Activated gamma-delta T cell treated with anti-CD3 and anti-CD28 coated beads, Interleukin-2, amount 50 U/mL, for 16 hours (primary cell): ENCODE data around the gene SORCS3.

Source experiments
- DNase-seq: peaks from one replicate; pipeline ENCODE4 v3.0.0-alpha.2; 2020; ENCODE audit warnings: low read depth

The SORCS3 gene

DNA sequence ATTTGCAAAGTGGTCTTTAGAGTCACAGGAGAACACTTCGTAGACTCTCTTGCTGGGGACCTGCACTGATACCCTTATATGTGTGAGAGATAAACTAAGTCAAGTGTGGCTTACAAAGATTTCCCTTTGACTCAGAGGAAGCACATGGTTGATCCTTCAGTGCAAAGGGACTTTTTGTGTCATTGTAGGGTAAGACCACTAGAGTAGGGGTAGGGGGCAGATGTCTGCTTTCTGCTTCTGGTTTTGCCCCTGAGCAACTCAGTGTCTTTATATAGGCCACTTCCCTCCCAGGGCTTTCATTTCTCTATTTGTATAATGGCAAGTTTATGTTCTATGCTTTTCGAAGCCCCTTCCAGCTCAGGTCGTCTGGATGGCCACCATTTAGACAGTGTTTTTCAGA lies 281.7 kb downstream of the SORCS3 start:
- DNase-seq, result no peak

DNA sequence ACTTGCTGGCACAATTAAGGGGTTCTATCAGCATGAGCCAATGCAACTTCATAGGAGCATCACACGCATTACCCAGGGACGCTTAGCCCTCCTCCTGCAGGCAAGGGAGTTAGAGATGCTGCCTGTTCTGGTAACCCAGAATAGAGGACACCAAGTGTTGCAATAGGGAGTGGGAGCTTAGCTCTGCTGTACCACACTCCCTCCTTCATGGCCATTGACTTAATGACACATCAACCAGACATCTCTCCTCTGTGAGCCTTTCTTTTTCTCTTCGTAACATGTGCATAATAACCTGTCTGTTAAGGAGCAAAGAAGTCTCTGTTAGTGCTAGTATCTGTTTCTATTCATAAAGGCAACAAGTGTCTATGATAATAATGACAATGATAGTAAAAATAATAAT lies 282.4 kb downstream of the SORCS3 start:
- no peak for DNase-seq

DNA sequence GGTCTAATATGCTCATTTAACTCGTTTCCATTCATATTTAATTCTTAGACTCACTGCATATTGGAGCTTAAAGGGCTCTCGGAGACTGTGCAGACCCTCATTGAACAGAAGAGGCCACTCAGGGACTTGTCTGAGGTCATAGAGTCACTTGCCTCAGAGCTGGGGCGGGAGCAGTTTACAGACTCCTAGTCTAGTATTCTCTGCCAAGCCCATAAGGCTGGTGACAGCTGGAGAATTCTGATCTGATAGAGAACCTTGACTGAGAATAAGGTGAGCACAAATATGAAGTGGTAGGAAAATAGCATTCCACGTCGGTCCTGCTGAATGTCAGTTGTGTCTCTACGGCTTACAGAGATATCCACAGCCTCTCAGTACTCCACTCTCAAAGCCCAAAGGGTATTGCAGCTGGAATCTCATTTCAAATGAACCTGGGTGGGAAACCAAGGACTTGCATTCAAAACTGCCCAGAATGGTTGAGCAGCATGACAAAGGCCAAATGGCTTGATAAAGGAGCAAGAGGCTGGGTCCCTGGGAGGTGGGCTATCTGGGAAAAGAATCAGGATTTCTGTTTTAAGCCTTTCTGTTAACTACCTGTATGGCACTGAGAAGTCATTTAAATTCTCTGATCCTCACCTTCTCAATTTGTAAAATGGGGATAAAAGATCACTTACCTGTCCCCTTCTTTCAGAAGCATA lies 283.2 kb downstream of the SORCS3 start:
- no peak for DNase-seq

DNA sequence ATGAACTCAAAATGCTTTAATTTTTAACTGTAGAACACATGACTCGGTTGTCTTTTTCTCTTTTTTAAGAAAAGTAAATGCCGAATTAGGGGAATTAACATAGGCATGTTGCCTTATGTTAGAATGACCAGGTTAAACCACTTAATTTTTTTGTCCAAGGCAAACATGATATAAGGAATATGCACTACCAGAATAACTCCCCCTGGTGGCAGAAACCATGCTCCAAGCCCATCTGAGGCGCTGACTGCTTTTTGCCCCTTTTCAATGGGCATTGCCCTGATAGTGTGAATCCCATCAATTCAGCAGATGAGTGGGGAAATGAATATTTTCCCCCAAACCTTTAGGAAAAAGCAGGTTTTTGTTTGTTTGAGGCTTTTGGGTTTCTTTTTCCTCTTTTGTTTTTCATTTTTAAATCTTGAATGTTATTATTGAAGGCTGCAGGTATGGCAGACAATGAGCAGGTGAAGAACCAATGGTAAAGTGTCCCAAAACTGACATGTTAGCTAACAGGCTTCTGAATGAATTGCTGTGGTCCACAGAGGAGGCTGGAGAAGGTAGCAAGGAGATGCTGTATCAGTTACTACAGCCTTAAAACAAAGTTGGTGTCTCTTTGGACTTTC lies 284.3 kb downstream of the SORCS3 start:
- no peak for DNase-seq

DNA sequence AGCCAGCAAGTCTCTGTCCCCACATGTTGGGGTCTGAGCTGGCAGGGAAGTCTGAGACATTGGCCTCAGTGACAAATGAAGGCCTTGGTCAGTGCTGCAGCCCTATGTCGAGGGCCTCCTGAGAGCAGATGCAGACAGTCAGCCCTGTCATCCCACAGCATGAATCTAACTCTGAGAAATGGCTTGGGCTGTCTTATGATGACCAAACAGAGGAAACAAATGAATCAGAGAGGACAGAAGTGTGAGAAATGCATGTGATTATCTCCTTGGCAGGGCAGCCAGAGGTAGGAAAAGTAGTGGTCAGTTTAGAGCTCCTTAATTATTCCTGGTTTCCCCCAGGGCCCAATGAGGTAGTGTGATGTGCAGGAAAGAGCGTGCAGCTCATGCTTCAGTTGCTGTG lies 287.6 kb downstream of the SORCS3 start:
- no peak for DNase-seq

DNA sequence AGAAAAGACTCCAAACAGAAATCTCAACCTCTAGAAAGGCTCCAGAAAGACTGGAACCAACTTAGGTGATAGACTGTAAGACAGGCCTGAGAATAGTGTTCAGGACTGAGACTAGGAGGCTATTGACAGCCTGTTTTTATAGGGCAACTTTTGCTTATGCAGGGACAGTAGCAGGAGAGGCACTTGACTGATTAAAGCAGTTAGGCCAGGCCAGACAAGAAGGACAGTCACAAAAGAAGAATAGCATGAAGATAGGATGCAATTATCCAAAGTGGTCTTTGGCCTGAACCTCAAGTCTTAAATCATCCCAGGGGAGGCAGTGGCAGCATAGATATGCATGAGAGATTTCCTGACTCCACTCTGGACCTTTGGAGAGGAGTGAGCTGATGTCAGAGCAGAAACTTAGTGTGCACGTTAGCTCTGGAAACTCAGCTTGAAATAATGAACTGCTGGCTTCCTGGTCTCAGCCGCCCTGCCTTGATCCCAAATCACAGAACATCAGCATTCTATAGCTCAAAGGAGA lies 290.6 kb downstream of the SORCS3 start:
- no peak for DNase-seq

DNA sequence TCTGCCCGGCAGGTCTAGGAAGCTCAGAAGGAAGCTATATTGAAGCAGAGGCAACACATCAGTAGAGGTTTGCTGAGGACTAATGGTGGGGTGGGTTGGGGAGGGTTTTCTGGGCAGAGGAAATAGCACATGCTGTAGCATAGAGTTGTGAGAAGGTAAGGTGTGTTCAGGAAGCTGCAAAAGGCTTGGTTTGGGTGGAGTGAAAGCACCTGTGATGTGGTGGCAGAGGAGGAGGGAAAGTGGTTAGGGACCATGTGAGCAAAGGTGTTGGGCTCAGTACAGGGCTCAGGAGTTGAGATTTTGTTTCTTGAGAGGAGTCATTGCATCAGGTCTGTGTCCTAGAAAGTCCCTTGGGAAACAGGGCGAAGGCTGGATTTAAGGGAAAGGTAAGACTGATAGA lies 294.6 kb downstream of the SORCS3 start:
- no peak for DNase-seq

DNA sequence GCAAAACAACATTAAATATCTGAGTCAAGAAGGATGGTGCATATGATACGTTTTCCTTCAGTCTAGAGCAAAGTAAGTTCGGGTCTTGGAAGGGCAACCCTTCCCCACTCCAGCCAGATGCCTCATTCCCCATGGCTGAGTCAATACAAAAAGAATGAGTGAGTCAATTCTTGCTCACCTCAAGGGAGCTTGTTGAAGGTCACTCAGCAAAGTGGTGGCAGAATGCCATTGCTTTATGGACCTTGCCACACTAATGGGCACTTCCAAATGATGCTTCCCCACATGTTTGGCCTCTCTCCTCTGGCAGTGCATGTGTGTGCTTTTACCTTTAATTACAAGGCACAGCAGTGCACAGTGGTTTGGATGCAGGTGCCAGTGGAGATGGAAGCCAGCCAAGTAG lies 296.5 kb downstream of the SORCS3 start:
- no peak for DNase-seq

DNA sequence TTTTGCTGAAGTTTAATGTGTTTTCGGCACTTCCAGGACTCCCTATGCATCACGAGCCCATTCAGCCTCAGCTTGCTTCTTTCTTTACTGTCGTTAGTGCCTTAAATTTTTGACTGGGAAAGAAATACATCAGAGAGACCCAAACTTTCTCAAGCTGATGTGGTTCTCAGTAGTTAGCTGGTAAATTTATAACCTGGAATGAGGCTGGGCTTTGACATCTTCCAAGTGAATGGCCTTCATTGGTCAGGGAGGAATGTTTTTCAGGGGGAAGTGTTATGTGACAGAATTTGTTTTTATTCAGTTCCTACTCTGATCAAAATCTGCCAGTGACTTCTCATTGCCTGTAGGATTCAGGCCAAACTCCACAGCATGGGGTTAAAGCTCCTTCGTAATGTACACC lies 296.9 kb downstream of the SORCS3 start:
- no peak for DNase-seq

DNA sequence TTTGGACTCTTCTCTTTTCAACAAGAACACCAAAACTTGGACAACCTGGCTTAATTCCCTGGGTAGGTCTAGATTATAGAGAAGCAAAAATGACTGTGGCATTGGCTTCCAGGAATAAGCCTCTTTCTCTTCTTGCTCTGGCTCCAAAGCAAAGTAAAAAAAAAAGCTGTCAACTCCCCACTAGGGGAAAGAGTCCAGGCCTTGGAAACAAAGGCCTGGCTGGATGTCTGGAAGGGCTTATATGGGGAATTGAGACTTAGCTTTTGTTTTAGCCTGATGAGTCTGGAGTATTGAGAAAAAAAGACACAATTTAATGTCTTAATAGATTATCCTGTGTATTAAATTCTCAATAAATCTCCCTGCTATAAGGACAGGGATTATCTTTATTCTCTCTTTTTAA lies 300.6 kb downstream of the SORCS3 start:
- DNase-seq, result no peak

DNA sequence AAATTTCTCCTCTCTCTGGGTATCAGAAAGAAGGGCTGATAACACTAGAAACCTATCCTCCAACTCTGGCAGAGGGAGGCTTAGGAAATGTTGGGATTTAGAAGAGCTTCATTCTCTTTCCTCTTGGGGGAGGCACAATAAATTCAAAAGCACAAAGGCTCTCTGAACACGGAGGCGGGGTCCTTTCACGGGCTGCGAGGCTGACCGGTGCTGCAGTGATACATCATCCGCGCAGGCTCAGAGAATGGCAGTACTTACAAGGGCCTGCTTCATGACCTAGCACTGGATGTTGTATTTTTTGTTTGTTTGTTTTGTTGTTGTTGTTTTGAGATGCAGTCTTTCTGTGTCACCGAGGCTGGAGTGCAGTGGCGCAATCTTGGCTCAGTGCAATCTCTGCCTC lies 306.2 kb downstream of the SORCS3 start:
- DNase-seq, result no peak

DNA sequence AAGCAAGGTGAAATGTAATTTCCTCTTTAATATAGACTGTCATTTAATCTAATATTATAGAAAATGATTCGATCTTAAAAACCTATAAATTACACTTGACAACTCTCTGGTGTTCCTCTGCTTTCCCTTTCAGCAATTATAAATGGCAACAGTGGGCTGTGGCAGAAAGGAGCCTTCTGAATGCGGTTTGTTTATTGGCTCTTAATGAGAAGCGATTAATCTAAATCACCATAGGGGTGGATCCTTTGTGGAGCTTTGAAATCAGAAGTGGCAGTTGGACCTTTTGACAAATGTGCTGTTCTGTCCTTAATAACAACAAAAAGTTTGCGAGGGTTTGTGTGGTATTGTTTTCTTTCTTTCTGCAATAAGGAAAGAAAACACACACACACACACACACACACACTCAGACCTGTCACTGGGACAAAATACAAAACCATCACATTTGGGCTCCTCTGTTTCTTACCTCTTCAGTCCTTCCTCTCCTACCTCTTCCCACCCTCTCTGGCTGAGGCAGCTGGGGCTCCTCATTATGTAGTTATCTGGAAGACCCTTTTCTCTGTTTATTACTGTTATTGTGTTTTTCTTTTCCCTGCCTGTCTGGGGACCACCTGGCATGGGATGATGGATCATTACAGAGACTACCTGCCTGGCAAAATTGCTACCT lies 316.2 kb downstream of the SORCS3 start:
- DNase-seq, result no peak

DNA sequence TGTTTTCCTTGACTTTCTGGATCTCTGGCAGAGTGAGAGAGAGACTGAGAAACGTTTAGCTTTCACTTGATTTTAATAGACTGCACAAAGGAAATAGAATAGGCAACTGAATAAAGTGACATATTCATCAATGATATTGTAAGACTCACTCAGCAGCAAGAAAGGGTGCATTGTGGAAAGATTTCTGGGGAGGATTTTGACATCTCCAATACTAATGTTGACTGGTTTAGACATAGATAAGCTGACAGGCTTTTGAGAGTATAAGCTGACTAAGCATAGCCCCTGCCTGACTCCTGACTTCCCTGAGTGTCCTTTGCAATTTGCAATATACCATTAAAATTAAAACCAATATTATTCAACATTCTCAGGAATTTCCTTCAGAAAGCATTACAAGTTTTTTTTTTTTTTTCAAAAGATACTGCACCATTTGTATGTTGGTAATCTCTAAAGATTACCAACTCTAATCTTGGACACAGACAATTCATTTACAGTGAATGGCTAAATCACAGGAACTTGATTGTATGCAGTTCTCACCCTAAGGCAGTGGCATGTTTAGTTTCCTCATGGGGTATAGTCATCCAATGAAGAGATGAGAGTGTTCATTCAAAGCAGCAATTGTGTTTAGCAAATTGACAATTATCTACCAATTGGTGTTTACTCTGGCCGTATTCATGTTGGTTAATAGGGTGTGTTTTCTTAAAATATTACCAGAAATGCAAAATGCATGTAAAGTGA lies 325.6 kb downstream of the SORCS3 start:
- no peak for DNase-seq

DNA sequence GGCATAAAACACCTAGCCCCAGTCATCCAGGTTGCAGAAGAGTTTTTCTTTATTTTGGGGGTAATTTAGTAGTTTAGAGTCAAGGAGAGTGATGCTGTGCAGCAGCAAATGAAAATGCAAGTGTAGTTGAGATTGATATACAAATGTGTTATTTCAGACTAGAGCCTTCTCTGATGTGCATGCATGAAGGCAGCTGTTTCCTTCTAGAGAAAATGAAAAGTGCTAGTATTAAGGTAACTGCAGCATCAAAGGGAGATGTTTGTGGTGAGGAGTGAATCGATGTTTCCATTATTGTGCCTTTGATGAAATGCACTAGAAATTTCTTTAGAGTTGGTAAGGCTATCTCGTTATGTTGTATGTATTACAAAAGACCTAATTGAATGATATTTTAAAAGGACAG lies 339.3 kb downstream of the SORCS3 start:
- DNase-seq, result no peak

DNA sequence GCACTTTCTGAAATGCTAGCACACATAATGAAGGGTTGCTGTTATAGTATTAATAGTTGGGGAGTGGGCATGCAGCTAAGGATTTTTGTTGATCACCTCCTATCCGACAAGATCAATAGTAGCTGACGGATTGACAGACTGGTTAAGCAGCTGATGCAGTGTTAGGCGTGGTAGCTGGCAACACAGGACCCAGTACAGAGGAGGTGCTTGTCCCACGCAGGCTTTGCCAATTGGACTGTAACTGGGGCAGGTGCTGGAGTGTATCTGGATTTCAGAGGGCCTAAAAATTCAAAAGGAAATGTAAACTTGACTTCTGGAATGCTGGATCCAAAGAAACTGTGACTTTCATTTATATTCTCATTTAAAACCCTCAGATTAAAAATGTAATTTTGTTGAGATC lies 340.9 kb downstream of the SORCS3 start:
- no peak for DNase-seq

DNA sequence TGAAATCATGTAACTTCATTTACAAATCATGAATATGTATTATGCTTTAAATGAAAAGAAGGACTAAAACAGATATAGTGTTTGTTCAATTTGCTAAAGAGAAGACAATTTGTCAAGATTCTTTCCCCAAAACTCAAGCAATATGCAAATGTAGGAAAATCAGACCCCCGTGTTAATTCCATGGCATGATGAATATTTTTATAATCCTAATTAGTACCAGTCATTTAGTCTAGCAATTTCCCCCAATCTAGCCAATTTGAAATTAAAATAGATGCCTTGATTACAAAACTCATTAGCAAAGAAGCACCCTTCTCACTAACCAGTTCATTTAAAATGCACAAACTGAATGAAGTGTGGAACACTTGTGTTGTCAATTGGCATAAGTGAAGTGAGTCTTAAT lies 347.6 kb downstream of the SORCS3 start:
- DNase-seq, result no peak

DNA sequence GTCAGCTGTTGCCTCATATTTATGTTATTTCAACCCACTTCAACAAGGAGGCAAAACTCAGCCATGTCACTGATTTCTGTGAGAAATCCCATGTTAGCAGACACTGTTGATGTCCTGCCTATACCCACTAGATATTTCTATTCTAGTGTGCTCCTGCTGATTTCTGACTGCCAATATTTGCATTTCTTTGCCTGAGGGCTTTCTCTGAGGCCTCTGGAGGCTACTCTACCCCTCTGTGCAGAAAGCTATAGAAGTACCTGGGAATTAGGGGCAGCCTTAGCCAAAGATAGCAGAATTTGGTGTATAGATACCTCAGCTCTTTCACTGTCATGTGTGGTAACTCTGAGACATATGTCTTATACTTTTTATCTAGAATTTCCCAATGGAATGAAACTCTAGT lies 348.8 kb downstream of the SORCS3 start:
- no peak for DNase-seq

DNA sequence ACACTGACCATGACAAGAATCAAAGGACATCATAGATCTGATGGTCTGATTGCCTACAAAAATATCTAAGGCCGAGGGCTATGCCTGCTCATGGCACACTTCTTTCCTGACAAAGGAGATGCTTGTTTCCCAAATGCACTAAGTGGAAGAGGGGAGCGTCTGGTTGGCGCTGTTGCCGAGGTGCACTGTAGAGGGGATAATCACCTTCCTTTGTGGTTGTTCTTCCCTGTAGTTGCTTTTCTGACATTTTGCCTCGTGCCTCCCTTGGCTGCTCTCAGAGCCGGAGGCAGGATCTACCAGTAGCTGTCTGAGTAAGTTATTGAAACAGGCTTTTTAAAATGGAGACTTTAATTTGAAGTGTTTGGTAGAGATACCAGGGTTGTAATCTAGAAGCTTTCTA lies 352.0 kb downstream of the SORCS3 start:
- DNase-seq, result no peak

DNA sequence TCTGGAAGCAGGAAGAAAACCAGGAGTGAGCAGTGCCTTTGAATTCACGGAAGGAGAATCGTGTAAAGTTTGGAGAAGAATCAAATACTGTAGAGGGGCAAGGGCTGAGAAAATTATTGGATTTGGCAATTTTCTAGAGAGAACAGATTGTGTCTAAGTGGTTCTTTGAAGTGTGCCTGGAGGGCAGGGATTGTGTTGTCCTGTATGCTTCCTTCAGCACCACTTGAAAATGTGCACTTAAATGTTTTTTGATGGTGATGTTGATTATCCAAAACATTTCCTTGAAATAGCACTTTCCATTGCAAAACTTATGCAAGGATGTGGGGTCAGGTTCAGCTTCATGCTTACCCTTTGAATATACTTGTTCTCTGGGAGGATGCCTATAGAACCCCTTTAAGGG lies 360.2 kb downstream of the SORCS3 start:
- no peak for DNase-seq

DNA sequence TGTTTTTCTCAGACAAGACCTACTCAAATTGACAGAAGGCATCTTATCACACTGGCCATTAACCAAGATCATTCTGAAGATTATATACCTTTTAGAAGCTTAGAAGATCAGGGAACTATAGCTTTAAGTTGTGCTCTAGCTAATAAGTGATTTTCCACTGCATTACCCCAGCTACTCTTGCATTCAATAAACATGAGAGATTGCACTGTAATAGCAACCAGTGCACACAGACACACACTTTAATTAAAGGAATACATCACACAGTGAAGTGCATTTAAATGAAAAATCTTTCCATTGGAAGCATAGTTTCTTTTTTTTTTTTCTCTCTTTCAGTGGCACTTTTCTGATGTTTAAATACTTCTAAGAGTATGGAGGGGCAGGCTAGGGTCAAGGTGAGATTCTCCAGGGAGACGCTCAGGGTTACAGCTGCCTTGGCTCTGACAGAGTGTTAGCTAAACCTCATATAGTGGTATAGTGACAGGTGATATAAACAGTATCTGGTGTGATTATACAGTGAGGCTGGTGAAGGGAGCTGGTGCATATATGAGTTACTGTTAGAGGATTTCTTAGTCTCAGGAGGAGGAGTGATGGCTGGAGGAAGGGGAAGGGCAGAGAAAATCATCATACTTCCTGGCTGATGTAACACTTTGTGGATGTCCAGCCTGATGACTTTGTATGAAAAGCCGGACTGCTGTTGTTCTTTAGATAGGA lies 369.5 kb downstream of the SORCS3 start:
- no peak for DNase-seq

DNA sequence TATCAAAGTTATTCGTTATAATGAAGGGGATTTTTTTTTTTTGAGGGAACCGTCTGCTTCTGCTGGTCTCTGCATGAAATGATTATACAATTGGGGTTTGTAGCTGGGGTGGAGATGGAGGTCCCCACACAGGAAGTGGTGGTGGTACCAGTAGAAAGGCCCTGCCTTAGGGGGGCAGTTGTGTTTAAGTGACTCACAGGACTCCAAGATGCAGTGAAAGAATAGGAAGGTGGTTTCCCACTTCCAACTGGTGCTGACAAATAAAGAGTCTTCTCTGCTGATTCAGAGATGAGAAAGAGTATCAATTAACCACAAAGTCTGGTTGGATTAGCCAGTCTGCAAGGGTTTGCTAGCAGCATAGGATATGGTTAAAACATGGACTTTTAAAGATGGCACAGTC lies 376.0 kb downstream of the SORCS3 start:
- no peak for DNase-seq

DNA sequence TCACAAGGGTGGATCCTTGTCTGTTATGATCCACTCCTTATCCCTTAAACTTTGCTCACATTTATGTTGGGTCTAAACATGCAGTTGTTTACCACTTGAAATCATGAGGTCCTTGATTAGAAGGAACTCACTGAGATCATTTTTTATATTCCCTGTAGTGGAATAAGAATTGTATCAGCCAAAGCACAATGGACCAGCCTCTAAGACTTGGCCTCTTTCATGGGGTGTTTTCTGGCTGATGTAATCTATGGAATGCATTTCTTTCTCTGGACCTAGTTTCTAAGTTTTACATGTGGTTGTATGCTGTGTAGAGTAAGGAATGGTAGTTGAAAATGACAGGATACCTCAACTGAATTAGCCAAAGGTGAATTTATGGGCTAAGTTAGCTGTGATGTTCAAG lies 376.6 kb downstream of the SORCS3 start:
- no peak for DNase-seq
